ENCODE data around the gene RPRD2.

GRCh38 chr1:150484431-150484830, 120.5 kb downstream of the RPRD2 start:
- no peak for TF ChIP-seq CTCF (IDR thresholded peaks at IDR 0.05)
- no peak for TF ChIP-seq POLR2A (IDR thresholded peaks at IDR 0.05)
